Right lobe of liver (tissue), 6 donors: Measurements from ENCODE around the gene VWA5B1. TPM values are rescaled to one million over a fixed set of nuclear protein-coding genes. Genes with fewer than 3 reads are reported as not detected.

ENCODE experiments used
- ATAC-seq, 4 donors: fragments of 200-7000 bp; cut with Tn5 transposase; one replicate each; pipeline ENCODE4 v1.9.1; 2020; ENCODE audit warnings: mild to moderate bottlenecking in 4 of 4, moderate library complexity in 4 of 4
- DNase-seq, 3 donors: peaks; one replicate each; pipeline ENCODE4 v3.0.0-alpha.2; 2020
- H3K27ac ChIP-seq, 3 donors: fragments of 200-600 bp; one replicate each; pipeline ENCODE4 v1.8.0; 2022
- H3K27me3 ChIP-seq, 2 donors: fragments of 200-600 bp; one replicate each; pipeline ENCODE4 v1.8.0; 2022
- H3K36me3 ChIP-seq, 4 donors: fragments of 200-600 bp; sonication (generic) in 1 of 4; one replicate each; pipeline versions ENCODE4 v1.5.1 to v1.8.0; 2017 to 2022; ENCODE audit warnings: control low read depth in 1 of 4
- H3K4me1 ChIP-seq, 4 donors: fragments of 200-600 bp; sonication (generic) in 1 of 4; one replicate each; pipeline versions ENCODE4 v1.5.1 to v1.8.0; 2017 to 2022; ENCODE audit warnings: control low read depth in 1 of 4
- H3K4me3 ChIP-seq, 3 donors: fragments of 200-600 bp; one replicate each; pipeline ENCODE4 v1.8.0; 2022
- H3K9me3 ChIP-seq, 4 donors: fragments of 200-600 bp; sonication (generic) in 1 of 4; one replicate each; pipeline versions ENCODE4 v1.5.1 to v1.8.0; 2017 to 2022; ENCODE audit warnings: control low read depth in 1 of 4
- POLR2A ChIP-seq: fragments of 450-650 bp; IDR thresholded peaks from one replicate; pipeline ENCODE4 v1.6.1; 2017; ENCODE audit warnings: antibody characterized with exemption, mild to moderate bottlenecking
- WGBS: methylation state at CpG from one replicate; pipeline ENCODE4 v1.1.6; 2018; ENCODE audit warnings: low coverage, low lambda C conversion rate; ENCODE audit not compliant: insufficient coverage; ENCODE audit errors: missing lambda C conversion rate; 5-methylcytosine and 5-hydroxymethylcytosine counted together
- intact Hi-C, 2 donors: fragments of 100-400 bp; cut with DNase I; formaldehyde crosslinking; loops; one replicate each; pipeline versions ENCODE4 v1.11.2 to v1.14.1; 2022
- total RNA-seq, 6 experiments: library from RNA; depleted of rRNA in 2 of 6; stranded (reverse); fragments of >200 nt in 2 of 6; fragmentation: NEBNext Ultra II Directional in 3 of 6; extraction: Animal tissue kit (Norgen Biotek cat#: 25700) in 3 of 6; gene quantifications; one replicate each; pipeline versions ENCODE4 v1.1.0 to v1.2.4, GENCODE V29; 2016 to 2023
- TF ChIP-seq, protein P1 (sequence below), 4 donors: fragments of 200-600 bp in 3 of 4; fragments of 450-650 bp in 1 of 4; IDR thresholded peaks; one replicate each; pipeline versions ENCODE4 v1.5.1 to v1.8.0; 2016 to 2022; ENCODE audit warnings: antibody characterized with exemption in 4 of 4, mild to moderate bottlenecking in 2 of 4
- donor health status: DM: no; HTN: yes; CAD: no.
- donor health status: DM: no; HTN: no; CAD: no.
- donor health status: DM: no; HTN: no; CAD: no.
- donor health status: DM: no; HTN: yes; CAD: no.
- donor health status: DM: no; HTN: yes; CAD: no.

Gene VWA5B1
- total RNA-seq, 6 experiments from 2014 or later: not detected

GRCh38 chr1:20367116-20367585 lies 76.5 kb downstream of the VWA5B1 start:
- peak in 1 of 3 donors; percentile 55 for DNase-seq
- peaks cover 0 to 17% of the 10 kb centered on the region in 2 donors for H3K27me3 ChIP-seq
- no peaks in the 10 kb centered on the region for H3K9me3 ChIP-seq
- H3K36me3 ChIP-seq: no peaks in the 10 kb centered on the region
- H3K27ac ChIP-seq: no peak overlapping the region
- TF ChIP-seq, protein P1, sequence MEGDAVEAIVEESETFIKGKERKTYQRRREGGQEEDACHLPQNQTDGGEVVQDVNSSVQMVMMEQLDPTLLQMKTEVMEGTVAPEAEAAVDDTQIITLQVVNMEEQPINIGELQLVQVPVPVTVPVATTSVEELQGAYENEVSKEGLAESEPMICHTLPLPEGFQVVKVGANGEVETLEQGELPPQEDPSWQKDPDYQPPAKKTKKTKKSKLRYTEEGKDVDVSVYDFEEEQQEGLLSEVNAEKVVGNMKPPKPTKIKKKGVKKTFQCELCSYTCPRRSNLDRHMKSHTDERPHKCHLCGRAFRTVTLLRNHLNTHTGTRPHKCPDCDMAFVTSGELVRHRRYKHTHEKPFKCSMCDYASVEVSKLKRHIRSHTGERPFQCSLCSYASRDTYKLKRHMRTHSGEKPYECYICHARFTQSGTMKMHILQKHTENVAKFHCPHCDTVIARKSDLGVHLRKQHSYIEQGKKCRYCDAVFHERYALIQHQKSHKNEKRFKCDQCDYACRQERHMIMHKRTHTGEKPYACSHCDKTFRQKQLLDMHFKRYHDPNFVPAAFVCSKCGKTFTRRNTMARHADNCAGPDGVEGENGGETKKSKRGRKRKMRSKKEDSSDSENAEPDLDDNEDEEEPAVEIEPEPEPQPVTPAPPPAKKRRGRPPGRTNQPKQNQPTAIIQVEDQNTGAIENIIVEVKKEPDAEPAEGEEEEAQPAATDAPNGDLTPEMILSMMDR (IDR thresholded peaks at IDR 0.05): peak in 3 of 4 donors; percentile 24 to 42 (median 36)
- no peak for TF ChIP-seq POLR2A
- peak; percentile 45 to 64 (median 48) for ATAC-seq
- 2% methylated on average over 7 of the region's 11 CpGs for WGBS
- intact Hi-C loops: no loop called here
- peaks cover 0 to 7% (median 0%) of the 10 kb centered on the region in 4 donors for H3K4me1 ChIP-seq
- H3K4me3 ChIP-seq: no peak overlapping the region

DNA sequence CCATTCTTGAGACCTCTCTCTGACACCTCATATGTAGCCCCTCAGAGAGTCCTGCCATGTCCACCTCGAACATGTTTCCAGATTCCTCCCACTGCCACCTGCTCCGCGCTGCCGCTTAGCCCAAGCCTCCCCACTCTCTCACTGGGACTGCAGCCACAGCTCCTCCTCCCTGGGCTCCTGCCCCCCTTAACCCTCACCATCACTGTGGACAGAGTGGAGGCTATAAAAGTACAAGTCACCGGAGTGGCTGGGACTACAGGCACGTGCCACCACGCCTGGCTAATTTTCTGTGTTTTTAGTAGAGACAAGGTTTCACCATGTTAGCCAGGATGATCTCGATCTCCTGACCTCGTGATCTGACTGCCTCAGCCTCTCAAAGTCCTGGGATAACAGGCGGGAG lies 77.0 kb downstream of the VWA5B1 start:
- no peak overlapping the region for H3K4me3 ChIP-seq
- H3K4me1 ChIP-seq: peaks cover 0 to 7% (median 0%) of the 10 kb centered on the region in 4 donors
- no peak for TF ChIP-seq POLR2A
- TF ChIP-seq, protein P1 (IDR thresholded peaks at IDR 0.05): no peak
- DNase-seq: no peak
- no peak for ATAC-seq
- no peak overlapping the region for H3K27ac ChIP-seq
- H3K27me3 ChIP-seq: peaks cover 0 to 17% of the 10 kb centered on the region in 2 donors
- WGBS: 42% methylated on average over 9 of the region's 10 CpGs
- intact Hi-C loops: no loop called here
- no peaks in the 10 kb centered on the region for H3K9me3 ChIP-seq
- no peaks in the 10 kb centered on the region for H3K36me3 ChIP-seq

- DNase-seq (no peak), ATAC-seq (no peak)
- no peaks in the 10 kb centered on the region for H3K9me3 ChIP-seq
- H3K36me3 ChIP-seq: no peaks in the 10 kb centered on the region
- 89% methylated on average over 5 of the region's 7 CpGs for WGBS
- intact Hi-C loops: no loop called here
- no peak overlapping the region for H3K27ac ChIP-seq
- H3K4me1 ChIP-seq: peaks cover 0 to 7% (median 0%) of the 10 kb centered on the region in 4 donors
- no peak for TF ChIP-seq POLR2A
- TF ChIP-seq, protein P1 (IDR thresholded peaks at IDR 0.05): no peak
- H3K4me3 ChIP-seq: no peak overlapping the region
- peaks cover 0 to 17% of the 10 kb centered on the region in 2 donors for H3K27me3 ChIP-seq
These were observed 78.3 kb downstream of the VWA5B1 start for GRCh38 chr1:20368866-20369470.

GRCh38 chr1:20370698-20371097 lies 80.0 kb downstream of the VWA5B1 start:
- DNase-seq: no peak
- H3K27me3 ChIP-seq: peaks cover 0 to 17% of the 10 kb centered on the region in 2 donors

More at GRCh38 chr1:20370698-20371097, 80.0 kb downstream of the VWA5B1 start:
- H3K27ac ChIP-seq: no peak overlapping the region
- H3K4me1 ChIP-seq: peaks cover 0 to 7% (median 0%) of the 10 kb centered on the region in 4 donors
- no peaks in the 10 kb centered on the region for H3K9me3 ChIP-seq
- intact Hi-C loops: loop anchor here in 1 of 2 donors (10.0 kb wide), 1 partner anchor 124 kb away; no protein-coding TSS in a partner anchor
- ATAC-seq: no peak
- H3K36me3 ChIP-seq: no peaks in the 10 kb centered on the region
- TF ChIP-seq, protein P1 (IDR thresholded peaks at IDR 0.05): no peak
- 35% methylated on average over 3 of the region's 8 CpGs for WGBS
- no peak overlapping the region for H3K4me3 ChIP-seq
